ENCODE data around the gene TINCR.

DNA sequence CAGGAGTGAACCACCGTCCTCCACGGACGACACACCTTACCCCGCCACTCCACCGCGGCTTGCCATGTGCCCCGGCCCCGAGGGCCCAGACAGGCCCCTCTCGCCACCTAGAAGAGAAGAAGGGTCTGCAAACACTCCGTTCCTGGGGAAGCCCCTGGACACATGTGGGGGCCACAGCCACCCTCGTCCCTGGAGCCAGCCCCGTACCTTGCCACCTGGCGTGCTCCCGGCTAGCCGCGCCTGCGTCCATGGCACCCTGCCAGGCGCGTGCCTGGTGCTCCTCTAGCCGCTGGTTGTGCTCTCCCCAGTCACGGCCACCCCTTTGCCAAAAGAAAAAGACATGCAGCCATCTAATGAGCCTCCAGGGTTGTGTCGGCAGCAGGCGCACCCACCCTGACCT is 19.9 kb upstream of the TINCR start:
- TF ChIP-seq, protein P1, sequence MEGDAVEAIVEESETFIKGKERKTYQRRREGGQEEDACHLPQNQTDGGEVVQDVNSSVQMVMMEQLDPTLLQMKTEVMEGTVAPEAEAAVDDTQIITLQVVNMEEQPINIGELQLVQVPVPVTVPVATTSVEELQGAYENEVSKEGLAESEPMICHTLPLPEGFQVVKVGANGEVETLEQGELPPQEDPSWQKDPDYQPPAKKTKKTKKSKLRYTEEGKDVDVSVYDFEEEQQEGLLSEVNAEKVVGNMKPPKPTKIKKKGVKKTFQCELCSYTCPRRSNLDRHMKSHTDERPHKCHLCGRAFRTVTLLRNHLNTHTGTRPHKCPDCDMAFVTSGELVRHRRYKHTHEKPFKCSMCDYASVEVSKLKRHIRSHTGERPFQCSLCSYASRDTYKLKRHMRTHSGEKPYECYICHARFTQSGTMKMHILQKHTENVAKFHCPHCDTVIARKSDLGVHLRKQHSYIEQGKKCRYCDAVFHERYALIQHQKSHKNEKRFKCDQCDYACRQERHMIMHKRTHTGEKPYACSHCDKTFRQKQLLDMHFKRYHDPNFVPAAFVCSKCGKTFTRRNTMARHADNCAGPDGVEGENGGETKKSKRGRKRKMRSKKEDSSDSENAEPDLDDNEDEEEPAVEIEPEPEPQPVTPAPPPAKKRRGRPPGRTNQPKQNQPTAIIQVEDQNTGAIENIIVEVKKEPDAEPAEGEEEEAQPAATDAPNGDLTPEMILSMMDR (IDR thresholded peaks at IDR 0.05): no peak
- no peak for TF ChIP-seq POLR2A (IDR thresholded peaks at IDR 0.05)

Data from right lobe of liver (tissue), 4 donors.